Measurements from ENCODE around the gene MOB2.

GRCh38 chr11:1496091-1496760 lies 9.6 kb upstream of the MOB2 start:
- TF ChIP-seq, protein P1, sequence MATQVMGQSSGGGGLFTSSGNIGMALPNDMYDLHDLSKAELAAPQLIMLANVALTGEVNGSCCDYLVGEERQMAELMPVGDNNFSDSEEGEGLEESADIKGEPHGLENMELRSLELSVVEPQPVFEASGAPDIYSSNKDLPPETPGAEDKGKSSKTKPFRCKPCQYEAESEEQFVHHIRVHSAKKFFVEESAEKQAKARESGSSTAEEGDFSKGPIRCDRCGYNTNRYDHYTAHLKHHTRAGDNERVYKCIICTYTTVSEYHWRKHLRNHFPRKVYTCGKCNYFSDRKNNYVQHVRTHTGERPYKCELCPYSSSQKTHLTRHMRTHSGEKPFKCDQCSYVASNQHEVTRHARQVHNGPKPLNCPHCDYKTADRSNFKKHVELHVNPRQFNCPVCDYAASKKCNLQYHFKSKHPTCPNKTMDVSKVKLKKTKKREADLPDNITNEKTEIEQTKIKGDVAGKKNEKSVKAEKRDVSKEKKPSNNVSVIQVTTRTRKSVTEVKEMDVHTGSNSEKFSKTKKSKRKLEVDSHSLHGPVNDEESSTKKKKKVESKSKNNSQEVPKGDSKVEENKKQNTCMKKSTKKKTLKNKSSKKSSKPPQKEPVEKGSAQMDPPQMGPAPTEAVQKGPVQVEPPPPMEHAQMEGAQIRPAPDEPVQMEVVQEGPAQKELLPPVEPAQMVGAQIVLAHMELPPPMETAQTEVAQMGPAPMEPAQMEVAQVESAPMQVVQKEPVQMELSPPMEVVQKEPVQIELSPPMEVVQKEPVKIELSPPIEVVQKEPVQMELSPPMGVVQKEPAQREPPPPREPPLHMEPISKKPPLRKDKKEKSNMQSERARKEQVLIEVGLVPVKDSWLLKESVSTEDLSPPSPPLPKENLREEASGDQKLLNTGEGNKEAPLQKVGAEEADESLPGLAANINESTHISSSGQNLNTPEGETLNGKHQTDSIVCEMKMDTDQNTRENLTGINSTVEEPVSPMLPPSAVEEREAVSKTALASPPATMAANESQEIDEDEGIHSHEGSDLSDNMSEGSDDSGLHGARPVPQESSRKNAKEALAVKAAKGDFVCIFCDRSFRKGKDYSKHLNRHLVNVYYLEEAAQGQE (IDR thresholded peaks at IDR 0.05; ENCODE audit: borderline replicate concordance in 1 of 2, low read depth in 1 of 2, low read length in 2 of 2) = no peak
- TF ChIP-seq, protein P2, sequence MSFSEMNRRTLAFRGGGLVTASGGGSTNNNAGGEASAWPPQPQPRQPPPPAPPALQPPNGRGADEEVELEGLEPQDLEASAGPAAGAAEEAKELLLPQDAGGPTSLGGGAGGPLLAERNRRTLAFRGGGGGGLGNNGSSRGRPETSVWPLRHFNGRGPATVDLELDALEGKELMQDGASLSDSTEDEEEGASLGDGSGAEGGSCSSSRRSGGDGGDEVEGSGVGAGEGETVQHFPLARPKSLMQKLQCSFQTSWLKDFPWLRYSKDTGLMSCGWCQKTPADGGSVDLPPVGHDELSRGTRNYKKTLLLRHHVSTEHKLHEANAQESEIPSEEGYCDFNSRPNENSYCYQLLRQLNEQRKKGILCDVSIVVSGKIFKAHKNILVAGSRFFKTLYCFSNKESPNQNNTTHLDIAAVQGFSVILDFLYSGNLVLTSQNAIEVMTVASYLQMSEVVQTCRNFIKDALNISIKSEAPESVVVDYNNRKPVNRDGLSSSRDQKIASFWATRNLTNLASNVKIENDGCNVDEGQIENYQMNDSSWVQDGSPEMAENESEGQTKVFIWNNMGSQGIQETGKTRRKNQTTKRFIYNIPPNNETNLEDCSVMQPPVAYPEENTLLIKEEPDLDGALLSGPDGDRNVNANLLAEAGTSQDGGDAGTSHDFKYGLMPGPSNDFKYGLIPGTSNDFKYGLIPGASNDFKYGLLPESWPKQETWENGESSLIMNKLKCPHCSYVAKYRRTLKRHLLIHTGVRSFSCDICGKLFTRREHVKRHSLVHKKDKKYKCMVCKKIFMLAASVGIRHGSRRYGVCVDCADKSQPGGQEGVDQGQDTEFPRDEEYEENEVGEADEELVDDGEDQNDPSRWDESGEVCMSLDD (CRISPR knock-in tag; IDR thresholded peaks at IDR 0.05; ENCODE audit: borderline replicate concordance) = no peak
- TF ChIP-seq ZNF329 (CRISPR knock-in tag; IDR thresholded peaks at IDR 0.05; ENCODE audit: low read depth) (no peak), NR2C2 (CRISPR knock-in tag; IDR thresholded peaks at IDR 0.05; ENCODE audit: borderline replicate concordance) (no peak), SAP130 (CRISPR knock-in tag; IDR thresholded peaks at IDR 0.05; ENCODE audit: low read depth) (no peak), YEATS2 (CRISPR knock-in tag; IDR thresholded peaks at IDR 0.05; ENCODE audit: borderline replicate concordance) (no peak), SPEN (CRISPR knock-in tag; IDR thresholded peaks at IDR 0.05; ENCODE audit: low read depth) (no peak), MZF1 (CRISPR knock-in tag; IDR thresholded peaks at IDR 0.05; ENCODE audit: borderline replicate concordance) (no peak), ARHGAP35 (CRISPR knock-in tag; IDR thresholded peaks at IDR 0.05; ENCODE audit: borderline replicate concordance) (no peak), NR2F6 (IDR thresholded peaks at IDR 0.05) (no peak), NR2F6 (CRISPR knock-in tag; IDR thresholded peaks at IDR 0.05) (no peak), ZBTB7B (CRISPR knock-in tag; IDR thresholded peaks at IDR 0.05) (no peak), NFE2L1 (CRISPR knock-in tag; IDR thresholded peaks at IDR 0.05; ENCODE audit: borderline replicate concordance) (no peak)
- TF ChIP-seq, protein P3, sequence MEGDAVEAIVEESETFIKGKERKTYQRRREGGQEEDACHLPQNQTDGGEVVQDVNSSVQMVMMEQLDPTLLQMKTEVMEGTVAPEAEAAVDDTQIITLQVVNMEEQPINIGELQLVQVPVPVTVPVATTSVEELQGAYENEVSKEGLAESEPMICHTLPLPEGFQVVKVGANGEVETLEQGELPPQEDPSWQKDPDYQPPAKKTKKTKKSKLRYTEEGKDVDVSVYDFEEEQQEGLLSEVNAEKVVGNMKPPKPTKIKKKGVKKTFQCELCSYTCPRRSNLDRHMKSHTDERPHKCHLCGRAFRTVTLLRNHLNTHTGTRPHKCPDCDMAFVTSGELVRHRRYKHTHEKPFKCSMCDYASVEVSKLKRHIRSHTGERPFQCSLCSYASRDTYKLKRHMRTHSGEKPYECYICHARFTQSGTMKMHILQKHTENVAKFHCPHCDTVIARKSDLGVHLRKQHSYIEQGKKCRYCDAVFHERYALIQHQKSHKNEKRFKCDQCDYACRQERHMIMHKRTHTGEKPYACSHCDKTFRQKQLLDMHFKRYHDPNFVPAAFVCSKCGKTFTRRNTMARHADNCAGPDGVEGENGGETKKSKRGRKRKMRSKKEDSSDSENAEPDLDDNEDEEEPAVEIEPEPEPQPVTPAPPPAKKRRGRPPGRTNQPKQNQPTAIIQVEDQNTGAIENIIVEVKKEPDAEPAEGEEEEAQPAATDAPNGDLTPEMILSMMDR (CRISPR knock-in tag; IDR thresholded peaks at IDR 0.05) = no peak
- TF ChIP-seq, protein P4, sequence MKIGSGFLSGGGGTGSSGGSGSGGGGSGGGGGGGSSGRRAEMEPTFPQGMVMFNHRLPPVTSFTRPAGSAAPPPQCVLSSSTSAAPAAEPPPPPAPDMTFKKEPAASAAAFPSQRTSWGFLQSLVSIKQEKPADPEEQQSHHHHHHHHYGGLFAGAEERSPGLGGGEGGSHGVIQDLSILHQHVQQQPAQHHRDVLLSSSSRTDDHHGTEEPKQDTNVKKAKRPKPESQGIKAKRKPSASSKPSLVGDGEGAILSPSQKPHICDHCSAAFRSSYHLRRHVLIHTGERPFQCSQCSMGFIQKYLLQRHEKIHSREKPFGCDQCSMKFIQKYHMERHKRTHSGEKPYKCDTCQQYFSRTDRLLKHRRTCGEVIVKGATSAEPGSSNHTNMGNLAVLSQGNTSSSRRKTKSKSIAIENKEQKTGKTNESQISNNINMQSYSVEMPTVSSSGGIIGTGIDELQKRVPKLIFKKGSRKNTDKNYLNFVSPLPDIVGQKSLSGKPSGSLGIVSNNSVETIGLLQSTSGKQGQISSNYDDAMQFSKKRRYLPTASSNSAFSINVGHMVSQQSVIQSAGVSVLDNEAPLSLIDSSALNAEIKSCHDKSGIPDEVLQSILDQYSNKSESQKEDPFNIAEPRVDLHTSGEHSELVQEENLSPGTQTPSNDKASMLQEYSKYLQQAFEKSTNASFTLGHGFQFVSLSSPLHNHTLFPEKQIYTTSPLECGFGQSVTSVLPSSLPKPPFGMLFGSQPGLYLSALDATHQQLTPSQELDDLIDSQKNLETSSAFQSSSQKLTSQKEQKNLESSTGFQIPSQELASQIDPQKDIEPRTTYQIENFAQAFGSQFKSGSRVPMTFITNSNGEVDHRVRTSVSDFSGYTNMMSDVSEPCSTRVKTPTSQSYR (CRISPR knock-in tag; IDR thresholded peaks at IDR 0.05; ENCODE audit: borderline replicate concordance) = no peak
